Measurements from ENCODE around the gene SRGAP1. TPM values are rescaled to one million over a fixed set of nuclear protein-coding genes. Genes with fewer than 3 reads are reported as not detected.
"Not testable (repeated sequence)": the region's sequence is repeated elsewhere in the genome, so short reads cannot be mapped to it uniquely, and the experiment has no call there.

Gene SRGAP1
- total RNA-seq, 2 experiments from 2014 or later: 0.02 TPM; not detected in 1

DNA sequence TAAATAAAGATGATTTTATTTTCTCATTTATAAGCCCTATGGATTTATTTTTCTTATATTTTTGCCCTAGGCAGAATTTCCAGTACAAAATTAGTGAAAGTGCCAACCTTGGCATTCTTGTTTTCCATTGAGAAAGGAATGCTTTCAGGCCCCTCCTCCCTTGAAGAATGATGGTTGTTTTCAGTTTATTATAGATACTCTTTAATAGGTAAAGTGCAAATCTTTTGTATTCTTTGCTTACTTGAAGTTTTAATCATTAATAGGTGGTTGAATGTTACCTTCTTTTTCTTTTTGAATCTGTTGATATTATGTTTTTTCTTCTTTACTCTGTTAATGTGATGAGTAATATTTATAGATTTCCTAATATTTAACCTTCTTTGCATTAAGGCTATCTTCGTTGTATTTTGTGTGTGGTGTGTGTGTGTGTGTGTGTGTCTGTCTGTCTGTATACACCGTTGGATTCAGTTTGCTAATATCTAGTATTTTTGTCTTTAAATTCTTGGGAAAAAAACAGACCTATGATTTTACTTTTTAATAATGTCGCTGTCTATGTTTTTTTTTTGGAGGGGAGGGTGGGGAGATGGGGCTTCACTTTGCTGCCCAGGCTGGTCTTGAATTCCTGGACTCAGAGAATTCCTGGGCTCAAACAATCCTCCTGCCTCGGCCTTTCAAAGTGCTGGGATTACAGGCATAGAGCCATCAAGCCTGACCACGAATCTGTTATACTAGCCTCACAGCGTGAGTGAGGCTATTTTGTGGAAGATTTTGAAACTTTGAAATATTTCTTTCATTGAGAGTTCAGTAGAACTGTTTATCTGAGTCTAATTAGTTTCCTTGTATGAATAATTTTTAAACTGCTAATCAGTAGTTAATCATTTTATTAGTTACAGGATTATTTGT, 13.5 kb downstream of the SRGAP1 start:
- Mint-ChIP-seq H3K27ac (no peak overlapping the region), H3K4me1 (ENCODE audit: low read depth) (no peaks in the 10 kb centered on the region), H3K36me3 (ENCODE audit: low read depth) (no peaks in the 10 kb centered on the region), H3K9me3 (no peaks in the 10 kb centered on the region), H3K4me3 (no peak overlapping the region), H3K27me3 (ENCODE audit: low read depth) (peaks cover 6% of the 10 kb centered on the region)
- DNase-seq: no peak
- CTCF ChIA-PET: no interaction called here
- intact Hi-C loops (cut with micrococcal nuclease): no loop called here

DNA sequence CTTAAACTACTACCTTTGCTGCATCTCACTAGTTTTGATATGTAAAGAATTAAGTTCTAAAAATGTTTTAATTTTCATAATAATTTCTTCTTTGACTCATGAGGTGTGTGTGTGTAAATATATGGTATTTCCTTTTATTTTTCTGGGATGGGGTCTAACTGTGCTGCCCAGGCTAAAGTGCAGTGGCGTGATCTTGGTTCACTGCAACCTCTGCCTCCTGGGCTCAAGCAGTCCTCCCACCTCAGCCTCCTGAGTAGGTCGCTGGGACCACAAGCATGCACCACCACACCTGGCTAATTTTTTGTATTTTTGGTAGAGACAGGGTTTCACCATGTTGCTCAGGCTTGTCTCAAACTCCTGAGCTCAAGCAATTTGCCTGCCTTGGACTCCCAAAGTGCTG, 15.4 kb downstream of the SRGAP1 start:
- H3K27ac Mint-ChIP-seq; H3K27me3 Mint-ChIP-seq (ENCODE audit: low read depth); intact Hi-C loops (cut with micrococcal nuclease); DNase-seq; H3K36me3 Mint-ChIP-seq (ENCODE audit: low read depth); H3K4me1 Mint-ChIP-seq (ENCODE audit: low read depth); H3K4me3 Mint-ChIP-seq; H3K9me3 Mint-ChIP-seq: not testable (repeated sequence)
- CTCF ChIA-PET: interaction anchor here (0.6 kb wide), 1 partner anchor 396 kb away, joined by 3 read pairs; no protein-coding TSS in a partner anchor

DNA sequence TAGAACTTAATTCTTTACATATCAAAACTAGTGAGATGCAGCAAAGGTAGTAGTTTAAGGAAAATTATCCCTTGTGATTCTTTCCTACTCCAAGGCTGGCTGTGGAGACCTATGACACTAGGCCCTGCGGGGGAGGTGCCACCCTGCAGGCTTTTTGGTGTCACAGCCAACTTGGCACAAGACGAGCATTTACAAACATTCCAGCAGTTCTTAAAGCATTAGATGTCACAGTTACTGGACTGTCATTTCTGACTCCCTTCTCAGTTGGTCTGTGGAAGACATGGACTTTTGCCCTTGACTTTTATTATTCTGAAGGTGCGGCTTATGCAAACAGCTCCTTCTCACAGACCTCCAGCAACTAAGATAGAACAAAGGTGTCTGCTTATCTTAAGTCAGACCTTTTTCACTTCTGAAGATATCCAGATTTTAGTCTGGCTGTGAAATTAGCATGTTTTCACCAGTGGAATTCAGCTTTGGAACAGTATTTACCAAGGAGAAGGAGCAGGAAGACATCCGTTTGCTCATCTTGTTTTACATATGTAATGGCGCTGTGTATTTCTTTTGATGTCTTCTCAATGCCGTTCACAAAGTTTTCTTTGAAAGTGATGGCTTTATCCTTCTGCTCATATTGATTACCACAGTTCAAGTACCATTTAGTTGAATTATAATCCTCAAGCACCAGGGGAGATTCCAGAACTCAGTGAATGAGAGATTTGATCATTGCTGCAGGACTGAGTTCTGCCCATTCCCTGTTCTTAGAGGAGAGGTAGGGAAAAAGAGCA, 17.9 kb downstream of the SRGAP1 start:
- CTCF ChIA-PET: no interaction called here
- Mint-ChIP-seq H3K4me1 (ENCODE audit: low read depth) (no peaks in the 10 kb centered on the region), H3K36me3 (ENCODE audit: low read depth) (no peaks in the 10 kb centered on the region), H3K9me3 (no peaks in the 10 kb centered on the region), H3K27ac (no peak overlapping the region), H3K4me3 (no peak overlapping the region), H3K27me3 (ENCODE audit: low read depth) (peaks cover 1% of the 10 kb centered on the region)
- no peak for DNase-seq
- intact Hi-C loops (cut with micrococcal nuclease): no loop called here

DNA sequence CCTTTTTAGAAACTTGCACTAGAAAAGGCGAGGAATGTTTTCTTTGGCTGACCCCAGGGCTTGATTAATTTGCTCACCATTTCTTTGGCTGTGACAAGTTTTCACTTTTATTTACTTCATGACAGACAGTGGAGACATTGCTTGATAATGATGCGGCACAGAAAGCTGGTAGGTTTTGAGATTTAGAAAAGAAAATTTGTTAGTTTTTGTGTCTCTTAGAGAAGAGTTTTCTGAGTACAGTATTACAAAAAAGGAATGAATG, 18.4 kb downstream of the SRGAP1 start:
- intact Hi-C loops (cut with micrococcal nuclease): no loop called here
- Mint-ChIP-seq H3K36me3 (ENCODE audit: low read depth) (no peaks in the 10 kb centered on the region), H3K4me1 (ENCODE audit: low read depth) (no peaks in the 10 kb centered on the region)

DNA sequence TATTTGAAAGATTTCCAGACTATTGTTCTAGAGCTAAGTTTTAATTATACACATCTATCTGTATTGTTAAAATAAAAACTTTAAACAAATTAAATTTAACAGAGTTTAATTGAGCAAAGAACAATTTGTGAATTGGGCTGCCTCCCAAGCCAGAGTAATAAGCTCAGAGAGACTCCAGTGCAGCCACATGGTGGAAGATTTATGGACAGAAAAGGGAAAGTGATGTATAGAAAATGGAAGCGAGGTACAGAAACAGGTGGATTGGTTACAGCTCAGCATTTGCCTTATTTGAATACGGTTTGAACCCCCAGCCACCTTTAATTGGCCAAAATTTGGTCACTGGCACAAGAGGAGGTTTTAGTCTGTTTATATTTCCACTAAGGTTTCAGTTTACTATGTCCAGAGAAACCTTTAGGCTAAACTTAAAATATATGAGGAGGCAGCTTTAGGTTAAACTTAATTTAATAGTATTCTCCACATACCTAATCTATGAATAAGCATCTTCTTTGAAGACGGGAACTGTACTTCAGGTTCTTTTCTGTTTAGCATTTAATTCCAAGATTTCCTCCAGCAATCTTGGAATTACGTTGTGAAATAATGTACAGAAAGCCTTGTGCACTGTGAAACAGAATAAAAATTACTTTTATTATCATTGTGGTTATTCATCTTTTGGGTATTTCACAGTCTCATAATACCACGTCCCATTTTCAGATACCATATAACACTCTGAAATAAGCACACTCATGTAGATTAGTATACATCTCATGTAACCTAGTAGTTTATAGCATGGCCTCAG, 19.4 kb downstream of the SRGAP1 start:
- H3K4me3 Mint-ChIP-seq: no peak overlapping the region
- H3K27ac Mint-ChIP-seq: no peak overlapping the region
- no peaks in the 10 kb centered on the region for H3K4me1 Mint-ChIP-seq (ENCODE audit: low read depth)
- H3K27me3 Mint-ChIP-seq (ENCODE audit: low read depth): peaks cover 1% of the 10 kb centered on the region
- DNase-seq: no peak
- intact Hi-C loops (cut with micrococcal nuclease): no loop called here
- no peaks in the 10 kb centered on the region for H3K9me3 Mint-ChIP-seq
- H3K36me3 Mint-ChIP-seq (ENCODE audit: low read depth): no peaks in the 10 kb centered on the region
- CTCF ChIA-PET: interaction anchor here (1.2 kb wide), 1 partner anchor 44 kb away, joined by 3 read pairs; no protein-coding TSS in a partner anchor

More for the DNA sequence above, 18.4 kb downstream of the SRGAP1 start:
- no peaks in the 10 kb centered on the region for H3K9me3 Mint-ChIP-seq
- no peak for DNase-seq
- no peak overlapping the region for H3K4me3 Mint-ChIP-seq
- no peak overlapping the region for H3K27ac Mint-ChIP-seq
- H3K27me3 Mint-ChIP-seq (ENCODE audit: low read depth): peaks cover 1% of the 10 kb centered on the region
- CTCF ChIA-PET: no interaction called here

DNA sequence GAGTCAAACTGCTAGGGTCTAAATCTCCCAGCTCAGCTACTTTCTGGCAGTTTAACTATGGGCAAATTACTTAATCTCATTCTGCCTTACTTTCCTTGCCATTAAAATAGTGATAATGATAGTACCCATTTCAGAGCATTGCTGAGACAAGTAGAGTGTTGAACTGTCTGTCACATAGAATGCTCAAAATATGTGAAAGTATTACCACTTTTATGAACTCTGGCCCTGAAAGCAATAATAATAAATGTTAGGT, 19.9 kb downstream of the SRGAP1 start:
- Mint-ChIP-seq H3K36me3 (ENCODE audit: low read depth) (no peaks in the 10 kb centered on the region), H3K9me3 (no peaks in the 10 kb centered on the region), H3K27ac (no peak overlapping the region), H3K4me3 (no peak overlapping the region), H3K27me3 (ENCODE audit: low read depth) (peaks cover 1% of the 10 kb centered on the region), H3K4me1 (ENCODE audit: low read depth) (no peaks in the 10 kb centered on the region)
- DNase-seq: no peak
- CTCF ChIA-PET: interaction anchor here (1.2 kb wide), 1 partner anchor 44 kb away, joined by 3 read pairs; no protein-coding TSS in a partner anchor
- intact Hi-C loops (cut with micrococcal nuclease): no loop called here

DNA sequence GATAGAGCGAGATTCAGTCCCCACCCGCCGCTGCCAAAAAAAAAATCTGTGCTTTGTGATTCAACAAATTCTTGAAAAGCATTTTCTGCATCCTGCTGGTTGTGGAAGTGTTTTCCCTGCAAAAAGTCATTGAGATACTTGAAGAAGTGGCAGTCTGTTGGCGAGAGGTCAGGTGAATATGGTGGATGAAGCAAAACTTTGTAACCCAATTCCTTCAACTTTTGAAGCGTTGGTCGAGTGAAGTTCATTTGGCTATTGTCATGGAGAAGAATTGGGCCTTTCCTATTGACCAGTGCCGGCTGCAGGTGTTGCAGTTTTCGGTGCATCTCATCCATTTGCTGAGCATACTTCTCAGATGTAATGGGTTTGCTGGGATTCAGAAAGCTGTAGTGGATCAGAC, 20.9 kb downstream of the SRGAP1 start:
- DNase-seq: no peak
- H3K4me3 Mint-ChIP-seq: no peak overlapping the region
- no peak overlapping the region for H3K27ac Mint-ChIP-seq
- no peaks in the 10 kb centered on the region for H3K4me1 Mint-ChIP-seq (ENCODE audit: low read depth)
- peaks cover 1% of the 10 kb centered on the region for H3K27me3 Mint-ChIP-seq (ENCODE audit: low read depth)
- CTCF ChIA-PET: no interaction called here
- no peaks in the 10 kb centered on the region for H3K9me3 Mint-ChIP-seq
- intact Hi-C loops (cut with micrococcal nuclease): no loop called here
- H3K36me3 Mint-ChIP-seq (ENCODE audit: low read depth): no peaks in the 10 kb centered on the region

DNA sequence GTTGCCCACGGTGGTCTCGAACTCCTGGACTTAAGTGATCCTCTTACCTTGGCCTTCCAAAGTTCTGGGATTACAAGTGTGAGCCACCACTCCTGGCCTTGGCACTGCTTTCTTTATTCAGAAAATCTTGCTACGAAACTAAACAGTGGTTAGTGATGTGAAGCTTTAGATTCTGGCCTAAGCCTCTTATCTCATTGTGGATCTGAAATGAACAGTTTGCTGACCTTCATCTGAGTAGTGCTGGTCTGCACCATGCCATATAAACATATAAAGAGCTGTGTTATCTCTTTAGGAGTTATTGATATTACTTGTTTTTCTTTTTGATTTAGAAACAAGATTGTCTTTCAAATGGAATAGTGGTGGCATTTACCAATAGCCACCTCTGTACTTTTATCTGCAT, 22.6 kb downstream of the SRGAP1 start:
- Mint-ChIP-seq H3K4me1 (ENCODE audit: low read depth) (no peaks in the 10 kb centered on the region), H3K27ac (no peak overlapping the region), H3K36me3 (ENCODE audit: low read depth) (no peaks in the 10 kb centered on the region), H3K4me3 (no peak overlapping the region), H3K9me3 (no peaks in the 10 kb centered on the region), H3K27me3 (ENCODE audit: low read depth) (peaks cover 6% of the 10 kb centered on the region)
- intact Hi-C loops (cut with micrococcal nuclease): no loop called here
- no peak for DNase-seq
- CTCF ChIA-PET: no interaction called here

DNA sequence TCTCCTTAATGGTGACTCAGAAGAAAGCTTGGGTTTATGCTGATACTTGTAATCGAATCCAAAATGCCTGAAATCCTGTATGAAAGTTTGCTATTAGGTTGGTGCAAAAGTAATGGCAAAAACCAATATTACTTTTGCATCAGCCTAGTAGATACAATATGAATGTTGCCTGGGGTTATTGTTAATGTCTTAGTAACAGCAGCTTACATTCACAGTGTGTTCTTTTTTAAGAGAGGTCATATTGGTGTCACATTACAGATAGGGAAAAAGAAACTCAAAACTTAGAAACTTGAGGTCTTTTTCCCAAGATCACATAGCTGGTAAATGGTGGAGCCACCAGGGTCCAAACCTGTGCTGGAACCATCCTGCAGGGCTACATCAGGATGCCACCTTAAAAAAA, 25.2 kb downstream of the SRGAP1 start:
- CTCF ChIA-PET: interaction anchor here (0.6 kb wide), 2 partner anchors 44 to 47 kb away, joined by 3 to 4 read pairs; no protein-coding TSS in a partner anchor
- no peak for DNase-seq
- intact Hi-C loops (cut with micrococcal nuclease): no loop called here
- H3K4me1 Mint-ChIP-seq (ENCODE audit: low read depth): no peaks in the 10 kb centered on the region
- H3K27ac Mint-ChIP-seq: no peak overlapping the region
- no peaks in the 10 kb centered on the region for H3K9me3 Mint-ChIP-seq
- H3K36me3 Mint-ChIP-seq (ENCODE audit: low read depth): no peaks in the 10 kb centered on the region
- no peak overlapping the region for H3K4me3 Mint-ChIP-seq
- H3K27me3 Mint-ChIP-seq (ENCODE audit: low read depth): peaks cover 10% of the 10 kb centered on the region

DNA sequence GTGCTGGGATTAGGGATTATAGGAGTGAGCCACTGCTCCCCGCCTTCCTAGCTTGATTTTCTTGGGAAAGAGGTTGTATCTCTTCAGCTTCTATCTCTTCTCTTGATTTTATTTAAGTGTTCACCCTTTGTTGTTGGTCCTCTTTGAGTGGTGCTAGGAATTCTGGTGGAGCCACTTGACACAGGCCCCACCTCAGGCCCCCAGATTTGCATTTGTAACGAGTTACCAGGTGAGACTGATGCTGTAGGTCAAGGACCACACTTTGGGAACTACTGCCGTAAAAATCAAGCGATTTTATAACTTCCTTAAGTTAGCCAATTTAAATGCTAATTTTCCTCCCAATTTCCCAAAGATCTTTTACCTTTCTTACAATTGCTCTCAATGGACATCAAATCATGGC, 26.3 kb downstream of the SRGAP1 start:
- Mint-ChIP-seq H3K27ac (no peak overlapping the region), H3K27me3 (ENCODE audit: low read depth) (peaks cover 10% of the 10 kb centered on the region), H3K36me3 (ENCODE audit: low read depth) (no peaks in the 10 kb centered on the region), H3K4me1 (ENCODE audit: low read depth) (no peaks in the 10 kb centered on the region), H3K4me3 (no peak overlapping the region), H3K9me3 (no peaks in the 10 kb centered on the region)
- no peak for DNase-seq
- CTCF ChIA-PET: no interaction called here
- intact Hi-C loops (cut with micrococcal nuclease): no loop called here

DNA sequence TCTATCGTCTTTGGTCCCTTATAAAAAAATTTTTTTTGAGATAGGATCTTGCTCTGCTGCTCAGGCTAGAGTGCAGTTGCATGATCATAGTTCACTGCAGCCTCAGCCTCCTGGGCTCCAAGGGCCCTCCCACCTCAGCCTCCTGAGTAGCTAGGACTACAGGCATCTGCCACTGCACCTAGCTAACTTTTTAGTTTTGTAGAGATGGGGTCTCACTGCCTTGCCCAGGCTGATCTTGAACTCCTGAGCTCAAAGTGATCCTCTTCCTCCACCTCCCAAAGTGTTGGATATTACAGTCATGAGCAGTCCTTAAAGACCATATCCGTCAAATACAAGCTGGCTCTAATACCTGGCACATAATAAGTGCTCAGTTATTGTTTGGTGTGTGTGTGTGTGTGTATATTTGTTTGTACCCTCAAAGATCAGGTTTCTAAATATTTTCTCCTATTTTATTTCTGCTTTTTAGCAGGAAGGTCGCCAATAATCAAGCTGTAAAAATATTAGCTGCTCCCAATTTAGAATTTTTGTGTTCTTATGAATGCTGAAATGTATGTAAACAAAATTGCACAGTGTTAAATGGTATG, 30.5 kb downstream of the SRGAP1 start:
- H3K27ac Mint-ChIP-seq: no peak overlapping the region
- H3K4me3 Mint-ChIP-seq: no peak overlapping the region
- no peaks in the 10 kb centered on the region for H3K9me3 Mint-ChIP-seq
- intact Hi-C loops (cut with micrococcal nuclease): no loop called here
- peaks cover 10% of the 10 kb centered on the region for H3K27me3 Mint-ChIP-seq (ENCODE audit: low read depth)
- DNase-seq: no peak
- no peaks in the 10 kb centered on the region for H3K4me1 Mint-ChIP-seq (ENCODE audit: low read depth)
- no peaks in the 10 kb centered on the region for H3K36me3 Mint-ChIP-seq (ENCODE audit: low read depth)
- CTCF ChIA-PET: interaction anchor here (0.6 to 1.2 kb wide), 2 partner anchors 30 to 451 kb away, joined by 3 to 5 read pairs; partner anchors contain the start of gene SRGAP1

DNA sequence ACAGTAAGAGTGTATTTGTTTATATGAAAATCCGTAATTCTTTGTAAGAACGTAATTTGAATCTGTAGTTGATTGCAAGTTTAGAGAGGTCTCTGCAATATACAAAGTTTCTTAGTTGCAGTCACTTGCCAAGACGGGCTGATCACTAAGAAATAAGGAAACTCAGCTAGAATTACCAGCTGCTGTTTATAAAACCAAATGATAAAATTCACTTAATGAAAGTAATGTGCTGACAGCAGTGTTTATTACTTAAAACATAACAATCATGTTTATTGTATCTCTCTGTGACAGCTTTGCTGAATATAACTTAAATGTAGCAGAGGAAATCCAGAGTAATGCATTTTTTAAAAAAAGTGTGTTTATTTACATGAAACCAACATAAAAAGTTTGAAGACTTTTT, 31.2 kb downstream of the SRGAP1 start:
- CTCF ChIA-PET: interaction anchor here (1.2 kb wide), 1 partner anchor 31 kb away, joined by 5 read pairs; the partner anchor contains the start of gene SRGAP1
- intact Hi-C loops (cut with micrococcal nuclease): no loop called here
- Mint-ChIP-seq H3K27ac (no peak overlapping the region), H3K27me3 (ENCODE audit: low read depth) (peaks cover 11% of the 10 kb centered on the region), H3K4me3 (no peak overlapping the region), H3K9me3 (no peaks in the 10 kb centered on the region), H3K4me1 (ENCODE audit: low read depth) (no peaks in the 10 kb centered on the region), H3K36me3 (ENCODE audit: low read depth) (no peaks in the 10 kb centered on the region)
- DNase-seq: no peak
